Muscle of leg (tissue), 11 donors: ENCODE results near the gene CLP1. TPM values are rescaled to one million over a fixed set of nuclear protein-coding genes. Genes with fewer than 3 reads are reported as not detected.

ENCODE experiments used
- DNase-seq: peaks from one replicate; pipeline ENCODE4 v3.0.0; 2013
- H3K27ac ChIP-seq: one replicate; pipeline ENCODE4 v1.5.1; 2013; ENCODE audit warnings: mild to moderate bottlenecking, low read length, control low read depth
- H3K27me3 ChIP-seq: one replicate; pipeline ENCODE4 v1.6.1; 2013; ENCODE audit warnings: low read length; ENCODE audit not compliant: control insufficient read depth, insufficient read depth
- H3K36me3 ChIP-seq: one replicate; pipeline ENCODE4 v1.6.1; 2013; ENCODE audit warnings: low read length; ENCODE audit not compliant: control insufficient read depth, insufficient read depth
- H3K4me1 ChIP-seq: one replicate; pipeline ENCODE4 v1.6.1; 2013; ENCODE audit warnings: low read length; ENCODE audit not compliant: control insufficient read depth, insufficient read depth
- H3K4me3 ChIP-seq: one replicate; pipeline ENCODE4 v1.5.1; 2013; ENCODE audit warnings: low read length, control low read depth
- H3K9me3 ChIP-seq: replicated peaks from 2 replicates; pipeline ENCODE4 v1.6.1; 2013; ENCODE audit warnings: low read depth, low read length; ENCODE audit not compliant: control insufficient read depth
- WGBS: methylation state at CpG from one replicate; pipeline ENCODE4 v1.1.5; 2013; ENCODE audit warnings: missing lambda C conversion rate; ENCODE audit not compliant: insufficient coverage; 5-methylcytosine and 5-hydroxymethylcytosine counted together
- polyA plus RNA-seq, 8 donors: library from polyadenylated mRNA; unstranded; fragments of 120-200 nt; gene quantifications; one replicate each; pipeline versions ENCODE4 v1.2.1 to v1.2.3, GENCODE V29; 2013; ENCODE audit warnings: inconsistent platforms in 1 of 8, low replicate concordance in 1 of 8; ENCODE audit not compliant: insufficient read length in 8 of 8, insufficient read depth in 1 of 8
- total RNA-seq: library from RNA; stranded (reverse); fragments of 120-200 nt; gene quantifications from one replicate; pipeline ENCODE4 v1.2.4, GENCODE V29; 2013

The CLP1 gene
- total and polyA plus RNA-seq, 9 donors = 8.6 to 12.3 (median 10.2) TPM

DNA sequence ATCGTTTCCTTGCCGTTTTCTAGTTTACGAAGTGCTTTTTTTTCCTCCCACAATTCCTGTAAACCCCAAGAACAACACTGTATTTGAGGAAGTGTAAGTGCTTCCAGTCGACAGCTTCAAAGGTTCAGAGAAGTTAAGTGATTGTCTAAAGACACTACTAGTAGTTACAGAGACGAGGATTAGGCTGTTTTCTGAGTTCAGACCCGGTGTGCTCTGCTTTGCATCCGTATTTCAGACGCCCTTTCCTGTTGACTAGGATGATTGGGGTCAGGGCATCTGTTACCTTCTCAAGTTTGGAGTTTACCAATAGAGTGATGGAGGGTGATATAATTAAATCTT is 430 bp downstream of the CLP1 start:
- no peak for DNase-seq
- Histone ChIP-seq H3K27ac (peak overlapping the region; percentile 68), H3K4me1 (peaks cover 6% of the 10 kb centered on the region), H3K4me3 (peak overlapping the region; percentile 77), H3K27me3 (no peaks in the 10 kb centered on the region), H3K9me3 (no peaks in the 10 kb centered on the region), H3K36me3 (peaks cover 31% of the 10 kb centered on the region)
- WGBS = no CpG with 5 or more reads among the region's 8 CpGs

DNA sequence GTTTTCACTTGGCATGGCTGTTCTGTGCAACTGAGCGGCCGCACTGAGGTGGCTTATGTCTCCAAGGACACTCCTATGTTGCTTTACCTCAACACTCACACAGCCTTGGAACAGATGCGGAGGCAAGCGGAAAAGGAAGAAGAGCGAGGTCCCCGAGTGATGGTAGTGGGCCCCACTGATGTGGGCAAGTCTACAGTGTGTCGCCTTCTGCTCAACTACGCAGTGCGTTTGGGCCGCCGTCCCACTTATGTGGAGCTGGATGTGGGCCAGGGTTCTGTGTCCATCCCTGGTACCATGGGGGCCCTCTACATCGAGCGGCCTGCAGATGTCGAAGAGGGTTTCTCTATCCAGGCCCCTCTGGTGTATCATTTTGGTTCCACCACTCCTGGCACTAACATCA is 2.1 kb downstream of the CLP1 start:
- Histone ChIP-seq H3K27ac (no peak overlapping the region), H3K27me3 (no peaks in the 10 kb centered on the region), H3K4me3 (no peak overlapping the region), H3K9me3 (no peaks in the 10 kb centered on the region), H3K36me3 (peaks cover 32% of the 10 kb centered on the region), H3K4me1 (peaks cover 6% of the 10 kb centered on the region)
- no CpG with 5 or more reads among the region's 14 CpGs for WGBS
- DNase-seq = peak; percentile 11

- H3K27ac ChIP-seq = no peak overlapping the region
- no peaks in the 10 kb centered on the region for H3K9me3 ChIP-seq
- no peak for DNase-seq
- no peak overlapping the region for H3K4me3 ChIP-seq
- peaks cover 32% of the 10 kb centered on the region for H3K36me3 ChIP-seq
- H3K27me3 ChIP-seq = no peaks in the 10 kb centered on the region
- 18% methylated on average over 1 of the region's 4 CpGs for WGBS
- H3K4me1 ChIP-seq = peaks cover 6% of the 10 kb centered on the region
These were observed 5.3 kb downstream of the CLP1 start for GRCh38 chr11:57662893-57663292.

GRCh38 chr11:57663975-57664374 is 6.4 kb downstream of the CLP1 start:
- H3K4me1 ChIP-seq = peaks cover 6% of the 10 kb centered on the region
- WGBS = 86% methylated on average over 7 of the region's 9 CpGs
- H3K36me3 ChIP-seq = peaks cover 32% of the 10 kb centered on the region
- no peaks in the 10 kb centered on the region for H3K9me3 ChIP-seq
- DNase-seq = no peak
- H3K27me3 ChIP-seq = no peaks in the 10 kb centered on the region
- H3K4me3 ChIP-seq = no peak overlapping the region
- H3K27ac ChIP-seq = no peak overlapping the region

- Histone ChIP-seq H3K27ac (peak overlapping the region; percentile 99), H3K4me1 (peaks cover 13% of the 10 kb centered on the region), H3K9me3 (no peaks in the 10 kb centered on the region), H3K36me3 (peaks cover 9% of the 10 kb centered on the region), H3K27me3 (no peaks in the 10 kb centered on the region), H3K4me3 (peak overlapping the region; percentile 97)
- WGBS = 0% methylated on average over 10 of the region's 29 CpGs
- DNase-seq = peak; percentile 100
These were observed 9.7 kb downstream of the CLP1 start for GRCh38 chr11:57667117-57667735.

DNA sequence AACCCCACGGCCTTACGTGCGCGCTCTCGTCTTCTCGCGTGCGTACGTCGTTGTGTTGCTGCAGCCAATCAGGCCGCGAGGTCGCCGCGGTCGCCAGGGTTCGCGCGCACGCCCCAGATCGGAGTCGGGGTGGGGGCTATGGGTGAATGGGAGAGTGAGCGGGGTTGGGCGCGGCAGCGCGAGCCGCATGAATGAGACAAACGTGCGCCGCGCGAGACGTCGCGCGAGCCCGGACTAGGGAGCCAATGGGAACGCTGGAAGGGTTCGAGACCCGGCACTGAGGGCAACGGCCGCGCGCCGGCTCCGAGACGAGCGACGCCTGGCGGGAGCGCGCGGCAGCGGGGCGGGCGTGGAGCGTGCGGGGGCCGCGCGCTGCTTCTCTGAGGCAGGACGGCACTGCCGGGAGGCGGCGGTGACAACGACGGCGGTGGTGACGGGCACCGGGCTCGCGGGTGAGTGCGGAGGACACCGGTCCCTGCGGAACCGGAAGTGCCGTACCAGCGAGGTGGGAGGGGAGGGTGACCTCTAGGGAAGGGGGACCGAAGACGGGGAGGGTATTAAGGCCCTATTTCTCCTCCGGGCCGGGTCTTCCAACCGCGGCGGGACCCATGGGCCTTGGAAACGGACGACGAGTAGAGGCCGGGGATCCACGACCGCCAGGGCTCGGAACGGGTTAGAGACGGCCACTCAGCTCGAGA is 10.3 kb downstream of the CLP1 start, which contains the start of gene ZDHHC5:
Gene ZDHHC5, plus strand, starts transcription at position 379 of the 698 bp plus-strand sequence. CDS start 4,977 bp downstream, outside the sequence.
- peak within 1 kb of the TSS; percentile 99 for H3K27ac ChIP-seq
- no peaks in the 10 kb centered on the region for H3K9me3 ChIP-seq
- no peaks in the 10 kb centered on the region for H3K27me3 ChIP-seq
- under 1% methylated on average over 87 of the region's 96 CpGs for WGBS
- DNase-seq = peak; percentile 100
- peaks cover 11% of the 10 kb centered on the region for H3K36me3 ChIP-seq
- H3K4me3 ChIP-seq = peak within 1 kb of the TSS; percentile 97
- H3K4me1 ChIP-seq = peaks cover 13% of the 10 kb centered on the region

- peak overlapping the region; percentile 97 for H3K4me3 ChIP-seq
- DNase-seq = peak; percentile 37
- WGBS = under 1% methylated on average over 26 of the region's 31 CpGs
- no peaks in the 10 kb centered on the region for H3K9me3 ChIP-seq
- no peaks in the 10 kb centered on the region for H3K27me3 ChIP-seq
- peaks cover 13% of the 10 kb centered on the region for H3K4me1 ChIP-seq
- peaks cover 14% of the 10 kb centered on the region for H3K36me3 ChIP-seq
- H3K27ac ChIP-seq = peak overlapping the region; percentile 99
These were observed 10.8 kb downstream of the CLP1 start for GRCh38 chr11:57668434-57668782.

GRCh38 chr11:57674251-57674650 is 16.7 kb downstream of the CLP1 start:
- peaks cover 32% of the 10 kb centered on the region for H3K36me3 ChIP-seq
- no peak for DNase-seq
- H3K27me3 ChIP-seq = no peaks in the 10 kb centered on the region
- H3K27ac ChIP-seq = no peak overlapping the region
- H3K4me1 ChIP-seq = peaks cover 6% of the 10 kb centered on the region
- no peak overlapping the region for H3K4me3 ChIP-seq
- no peaks in the 10 kb centered on the region for H3K9me3 ChIP-seq

DNA sequence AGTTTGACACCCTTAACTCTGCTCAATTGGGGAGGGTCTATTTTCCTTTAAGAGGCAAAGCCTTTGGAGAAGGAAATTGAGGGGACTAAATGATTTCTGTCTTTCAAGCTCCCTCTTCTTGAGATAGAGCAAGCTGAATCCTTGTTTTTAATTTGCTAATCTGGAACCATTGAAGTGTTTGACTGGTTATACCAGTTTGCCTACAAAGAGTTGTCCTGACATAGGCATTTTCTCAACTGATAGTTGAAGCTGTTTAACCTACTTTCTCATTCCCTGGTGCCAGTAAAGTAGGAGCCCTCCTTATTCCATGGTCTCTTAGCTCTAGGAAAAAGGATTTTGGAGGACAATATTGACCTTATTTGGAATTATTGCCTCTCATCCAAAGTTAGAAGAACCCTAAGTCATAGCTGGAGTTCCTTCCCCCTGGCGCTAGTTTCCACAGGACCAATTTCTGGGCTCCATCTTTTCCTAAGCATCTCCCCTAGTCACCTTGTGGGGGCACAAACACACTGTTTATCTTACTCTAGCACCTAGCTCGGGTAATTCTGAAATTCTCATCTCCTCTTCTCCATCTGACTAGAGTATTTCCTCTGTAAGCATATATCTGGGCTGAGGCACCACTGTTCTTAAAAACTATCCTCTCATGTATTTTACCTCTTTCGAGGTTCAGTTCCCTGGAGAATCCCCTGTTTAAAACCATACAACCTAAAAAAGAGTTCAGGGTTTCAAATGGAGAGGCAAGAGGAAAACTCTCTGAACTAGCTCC is 17.8 kb downstream of the CLP1 start:
- DNase-seq = no peak
- H3K4me1 ChIP-seq = no peaks in the 10 kb centered on the region
- H3K36me3 ChIP-seq = peaks cover 38% of the 10 kb centered on the region

GRCh38 chr11:57679396-57679795 is 21.8 kb downstream of the CLP1 start:
- no peaks in the 10 kb centered on the region for H3K27me3 ChIP-seq
- H3K4me1 ChIP-seq = no peaks in the 10 kb centered on the region
- DNase-seq = no peak
- no peak overlapping the region for H3K4me3 ChIP-seq
- H3K27ac ChIP-seq = no peak overlapping the region
- H3K9me3 ChIP-seq = no peaks in the 10 kb centered on the region
- WGBS = 75% methylated on average over 2 of the region's 4 CpGs
- H3K36me3 ChIP-seq = peaks cover 41% of the 10 kb centered on the region

More for the DNA sequence above, 17.8 kb downstream of the CLP1 start:
- H3K9me3 ChIP-seq = no peaks in the 10 kb centered on the region
- no peak overlapping the region for H3K27ac ChIP-seq
- H3K27me3 ChIP-seq = no peaks in the 10 kb centered on the region
- no peak overlapping the region for H3K4me3 ChIP-seq
- WGBS = 86% methylated on average over 2 of the region's 3 CpGs
